H9 (cell line): ENCODE measurements around the gene CTAGE6. TPM values are rescaled to one million over a fixed set of nuclear protein-coding genes. Genes with fewer than 3 reads are reported as not detected.
"Not testable (repeated sequence)": the region's sequence is repeated elsewhere in the genome, so short reads cannot be mapped to it uniquely, and the experiment has no call there.

Source experiments
- DNase-seq: peaks from one replicate; pipeline ENCODE4 v3.0.0-alpha.2; 2017
- H2AFZ ChIP-seq: one replicate; pipeline ENCODE4 v1.6.1; 2013; ENCODE audit warnings: mild to moderate bottlenecking, low read length, control low read depth, moderate library complexity
- H2AK5ac ChIP-seq: 2 replicates; pipeline ENCODE4 v1.6.1; 2013; ENCODE audit warnings: low read length, control low read depth, mixed read lengths; ENCODE audit not compliant: insufficient read length
- H2BK120ac ChIP-seq: one replicate; pipeline ENCODE4 v1.6.1; 2013; ENCODE audit warnings: low read depth, mild to moderate bottlenecking, low read length, control low read depth, inconsistent platforms; ENCODE audit not compliant: poor library complexity, severe bottlenecking
- H2BK12ac ChIP-seq: 2 replicates; pipeline ENCODE4 v1.6.1; 2013; ENCODE audit warnings: low read length, control low read depth, mixed read lengths, low read depth; ENCODE audit not compliant: insufficient read length
- H2BK15ac ChIP-seq: 2 replicates; pipeline ENCODE4 v1.6.1; 2013; ENCODE audit warnings: low read depth, low read length, control low read depth
- H2BK20ac ChIP-seq: one replicate; pipeline ENCODE4 v1.6.1; 2013; ENCODE audit warnings: low read depth, mild to moderate bottlenecking, low read length, control low read depth, inconsistent platforms; ENCODE audit not compliant: poor library complexity, severe bottlenecking
- H2BK5ac ChIP-seq: 2 replicates; pipeline ENCODE4 v1.6.1; 2013; ENCODE audit warnings: low read length, control low read depth, mixed read lengths; ENCODE audit not compliant: insufficient read length
- H3K14ac ChIP-seq: 2 replicates; pipeline ENCODE4 v1.6.1; 2013; ENCODE audit warnings: low read length, control low read depth; ENCODE audit not compliant: insufficient read depth
- H3K18ac ChIP-seq: 2 replicates; pipeline ENCODE4 v1.6.1; 2013; ENCODE audit warnings: low read depth, mild to moderate bottlenecking, mixed read lengths, low read length, control low read depth; ENCODE audit not compliant: insufficient read length
- H3K23ac ChIP-seq: 2 replicates; pipeline ENCODE4 v1.6.1; 2013; ENCODE audit warnings: low read length, control low read depth, mixed read lengths, low read depth; ENCODE audit not compliant: insufficient read length
- H3K23me2 ChIP-seq: 2 replicates; pipeline ENCODE4 v1.6.1; 2013; ENCODE audit warnings: low read depth, mild to moderate bottlenecking, mixed read lengths, low read length, control low read depth; ENCODE audit not compliant: insufficient read length, poor library complexity, severe bottlenecking
- H3K27ac ChIP-seq: 2 replicates; pipeline ENCODE4 v1.5.1; 2013; ENCODE audit warnings: low read length, control low read depth, mixed read lengths, low read depth; ENCODE audit not compliant: insufficient read length
- H3K27me3 ChIP-seq: 2 replicates; pipeline ENCODE4 v1.6.1; 2013; ENCODE audit warnings: low read length, control low read depth, inconsistent platforms; ENCODE audit not compliant: insufficient read depth
- H3K4ac ChIP-seq: 2 replicates; pipeline ENCODE4 v1.6.1; 2013; ENCODE audit warnings: low read depth, mild to moderate bottlenecking, control low read depth, inconsistent platforms, low read length, moderate library complexity
- H3K4me1 ChIP-seq: 2 replicates; pipeline ENCODE4 v1.6.1; 2013; ENCODE audit warnings: low read length, control low read depth, inconsistent platforms; ENCODE audit not compliant: insufficient read depth
- H3K4me2 ChIP-seq: 2 replicates; pipeline ENCODE4 v1.6.1; 2013; ENCODE audit warnings: low read length, control low read depth, mixed read lengths; ENCODE audit not compliant: insufficient read length, insufficient read depth
- H3K56ac ChIP-seq: 2 replicates; pipeline ENCODE4 v1.6.1; 2013; ENCODE audit warnings: low read depth, mild to moderate bottlenecking, mixed read lengths, low read length, control low read depth; ENCODE audit not compliant: insufficient read length
- H3K79me1 ChIP-seq: 2 replicates; pipeline ENCODE4 v1.6.1; 2013; ENCODE audit warnings: low read depth, mild to moderate bottlenecking, moderate library complexity, low read length, control low read depth, inconsistent platforms; ENCODE audit not compliant: insufficient read depth, poor library complexity, severe bottlenecking
- H3K79me2 ChIP-seq: 2 replicates; pipeline ENCODE4 v1.6.1; 2013; ENCODE audit warnings: low read length, control low read depth, inconsistent platforms; ENCODE audit not compliant: insufficient read depth
- H3K9ac ChIP-seq: 2 replicates; pipeline ENCODE4 v1.6.1; 2013; ENCODE audit warnings: low read length, control low read depth, mixed read lengths; ENCODE audit not compliant: insufficient read length; ENCODE audit errors: extremely low read depth
- H3K9me3 ChIP-seq: one replicate; pipeline ENCODE4 v1.6.1; 2013; ENCODE audit warnings: low read depth, low read length, inconsistent platforms; ENCODE audit not compliant: control insufficient read depth
- H3T11ph ChIP-seq: one replicate; pipeline ENCODE4 v1.6.1; 2013; ENCODE audit warnings: mild to moderate bottlenecking, low read length, control low read depth, inconsistent platforms
- H4K20me1 ChIP-seq: one replicate; pipeline ENCODE4 v1.6.1; 2013; ENCODE audit not compliant: control insufficient read depth, insufficient read length, insufficient read depth
- H4K5ac ChIP-seq: 2 replicates; pipeline ENCODE4 v1.6.1; 2013; ENCODE audit warnings: low read depth, mild to moderate bottlenecking, mixed read lengths, low read length, control low read depth; ENCODE audit not compliant: insufficient read length
- H4K8ac ChIP-seq: replicated peaks from 2 replicates; pipeline ENCODE4 v1.6.1; 2013; ENCODE audit warnings: low read length, control low read depth, mixed read lengths, low read depth; ENCODE audit not compliant: insufficient read length
- H4K91ac ChIP-seq: 2 replicates; pipeline ENCODE4 v1.6.1; 2013; ENCODE audit warnings: low read depth, mild to moderate bottlenecking, moderate library complexity, mixed read lengths, low read length, control low read depth; ENCODE audit not compliant: insufficient read length
- H3K27ac Mint-ChIP-seq, 3 experiments: 2 replicates in 2 of 3; 3 replicates in 1 of 3; pipeline ENCODE4 v1.8.0; 2020 to 2021; ENCODE audit warnings: mixed read lengths in 3 of 3, mild to moderate bottlenecking in 1 of 3, moderate library complexity in 1 of 3
- H3K27me3 Mint-ChIP-seq: 2 replicates; pipeline ENCODE4 v1.8.0; 2021; ENCODE audit warnings: low read depth, mild to moderate bottlenecking, moderate library complexity, mixed read lengths
- H3K36me3 Mint-ChIP-seq, 3 experiments: 2 replicates in 2 of 3; 3 replicates in 1 of 3; pipeline ENCODE4 v1.8.0; 2020 to 2021; ENCODE audit warnings: low read depth in 3 of 3, mixed read lengths in 3 of 3; ENCODE audit not compliant: insufficient read depth in 1 of 3
- H3K4me1 Mint-ChIP-seq, 2 experiments: 2 replicates each; pipeline ENCODE4 v1.8.0; 2020; ENCODE audit warnings: mixed read lengths in 2 of 2
- H3K4me3 Mint-ChIP-seq, 2 experiments: 2 replicates in 1 of 2; 3 replicates in 1 of 2; pipeline ENCODE4 v1.8.0; 2020 to 2021; ENCODE audit warnings: mild to moderate bottlenecking in 2 of 2, mixed read lengths in 2 of 2, moderate library complexity in 1 of 2
- H3K9me3 Mint-ChIP-seq, 2 experiments: 2 replicates in 1 of 2; 3 replicates in 1 of 2; pipeline ENCODE4 v1.8.0; 2020; ENCODE audit warnings: mild to moderate bottlenecking in 2 of 2, mixed read lengths in 2 of 2, moderate library complexity in 1 of 2
- WGBS: extraction: QIAGEN DNeasy Blood & Tissue Kit; methylation state at CpG from one replicate; pipeline ENCODE4 v1.1.7; 2013; ENCODE audit warnings: missing lambda C conversion rate, low lambda C conversion rate, mixed read lengths; ENCODE audit not compliant: insufficient read length; ENCODE audit errors: extremely low coverage; 5-methylcytosine and 5-hydroxymethylcytosine counted together
- total RNA-seq: library from RNA; stranded (reverse); gene quantifications from 2 replicates; pipeline ENCODE4 v1.2.1, GENCODE V29; 2021

The CTAGE6 gene
- total RNA-seq, 1 experiment from 2014 or later: not detected

GRCh38 chr7:143715543-143716193 lies 41.8 kb downstream of the CTAGE6 start:
- H3K27ac Mint-ChIP-seq, H3K79me1 ChIP-seq, H4K5ac ChIP-seq, H3K27me3 ChIP-seq, H2AK5ac ChIP-seq, H3K4ac ChIP-seq, H4K8ac ChIP-seq, H4K91ac ChIP-seq, H3K14ac ChIP-seq, H3K4me1 Mint-ChIP-seq, H2BK15ac ChIP-seq, H3K18ac ChIP-seq, H3K27ac ChIP-seq, H3K4me2 ChIP-seq, H3K9me3 ChIP-seq, H3K23me2 ChIP-seq, H3K27me3 Mint-ChIP-seq, H3K23ac ChIP-seq, H2BK5ac ChIP-seq, H3K9me3 Mint-ChIP-seq, H3K56ac ChIP-seq, DNase-seq, H3K4me1 ChIP-seq, H3K9ac ChIP-seq, H2BK12ac ChIP-seq, H3K36me3 Mint-ChIP-seq, H3K4me3 Mint-ChIP-seq, H4K20me1 ChIP-seq, H2BK20ac ChIP-seq, H2AFZ ChIP-seq, H3K79me2 ChIP-seq, H3T11ph ChIP-seq, H2BK120ac ChIP-seq: not testable (repeated sequence)

GRCh38 chr7:143714581-143715454 lies 42.7 kb downstream of the CTAGE6 start:
- not testable (repeated sequence) for H3K4me3 Mint-ChIP-seq, H3T11ph ChIP-seq, H3K27me3 Mint-ChIP-seq, H3K23me2 ChIP-seq, H3K4me1 ChIP-seq, H3K36me3 Mint-ChIP-seq, H3K79me1 ChIP-seq, H2BK5ac ChIP-seq, H2BK15ac ChIP-seq, H3K14ac ChIP-seq, H3K4me2 ChIP-seq, H3K79me2 ChIP-seq, H3K9me3 Mint-ChIP-seq, H3K27ac ChIP-seq, H4K5ac ChIP-seq, H2BK12ac ChIP-seq, H3K27me3 ChIP-seq, H3K4me1 Mint-ChIP-seq, H3K23ac ChIP-seq, H2AFZ ChIP-seq, H3K56ac ChIP-seq, DNase-seq, H2BK20ac ChIP-seq, H2AK5ac ChIP-seq, H3K27ac Mint-ChIP-seq, H4K91ac ChIP-seq, H2BK120ac ChIP-seq, H3K9ac ChIP-seq, H4K8ac ChIP-seq, H3K4ac ChIP-seq, H3K9me3 ChIP-seq, H4K20me1 ChIP-seq, H3K18ac ChIP-seq
- WGBS: no CpG with 5 or more reads among the region's 11 CpGs
